Kidney epithelial cell (primary cell): ENCODE data around the gene PHF21B. TPM values are rescaled to one million over a fixed set of nuclear protein-coding genes. Genes with fewer than 3 reads are reported as not detected.

ENCODE experiments used
- DNase-seq: peaks from one replicate; pipeline ENCODE4 v3.0.0-alpha.2; 2010; ENCODE audit warnings: low read depth
- H3K27me3 ChIP-seq: 2 replicates; pipeline ENCODE4 v1.6.0; 2011; ENCODE audit warnings: low read length; ENCODE audit not compliant: control insufficient read depth, insufficient read depth
- H3K36me3 ChIP-seq: 2 replicates; pipeline ENCODE4 v1.5.1; 2011; ENCODE audit warnings: low read length; ENCODE audit not compliant: control insufficient read depth, insufficient read depth
- H3K4me3 ChIP-seq: 2 replicates; pipeline ENCODE4 v1.5.1; 2011; ENCODE audit warnings: low read depth, mild to moderate bottlenecking, control low read depth, low read length
- CTCF ChIP-seq: IDR thresholded peaks from 2 replicates; pipeline ENCODE4 v1.5.1; 2011; ENCODE audit warnings: mild to moderate bottlenecking, moderate library complexity, low read length, control low read depth, inconsistent platforms; ENCODE audit not compliant: insufficient read depth, poor library complexity, severe bottlenecking
- total RNA-seq: library from RNA; depleted of rRNA; stranded (reverse); fragments of >200 nt; gene quantifications from 2 replicates; pipeline ENCODE4 v1.2.3, GENCODE V29; 2015

PHF21B gene
- total RNA-seq, 1 donor from 2014 or later, result 1.5 TPM

GRCh38 chr22:44970291-44970690 lies 39.5 kb downstream of the PHF21B start:
- H3K4me3 ChIP-seq, result no peak overlapping the region
- H3K36me3 ChIP-seq, result no peaks in the 10 kb centered on the region
- no peak for DNase-seq
- no peak for TF ChIP-seq CTCF
- no peaks in the 10 kb centered on the region for H3K27me3 ChIP-seq

GRCh38 chr22:44969817-44970216 lies 40.0 kb downstream of the PHF21B start:
- H3K27me3 ChIP-seq, result no peaks in the 10 kb centered on the region
- DNase-seq, result no peak
- no peaks in the 10 kb centered on the region for H3K36me3 ChIP-seq
- no peak for TF ChIP-seq CTCF
- no peak overlapping the region for H3K4me3 ChIP-seq

- no peak overlapping the region for H3K4me3 ChIP-seq
- H3K27me3 ChIP-seq, result no peaks in the 10 kb centered on the region
- DNase-seq, result no peak
- no peak for TF ChIP-seq CTCF
- no peaks in the 10 kb centered on the region for H3K36me3 ChIP-seq
Measured at GRCh38 chr22:44968736-44969135, 41.1 kb downstream of the PHF21B start.

- TF ChIP-seq CTCF, result no peak
- H3K27me3 ChIP-seq, result no peaks in the 10 kb centered on the region
- H3K4me3 ChIP-seq, result no peak overlapping the region
- H3K36me3 ChIP-seq, result no peaks in the 10 kb centered on the region
- no peak for DNase-seq
Measured at GRCh38 chr22:44965171-44965570, 44.6 kb downstream of the PHF21B start.

- Histone ChIP-seq H3K36me3 (no peaks in the 10 kb centered on the region), H3K27me3 (no peaks in the 10 kb centered on the region), H3K4me3 (no peak overlapping the region)
- no peak for TF ChIP-seq CTCF
- DNase-seq, result no peak
Measured at GRCh38 chr22:44964722-44965078, 45.1 kb downstream of the PHF21B start.

DNA sequence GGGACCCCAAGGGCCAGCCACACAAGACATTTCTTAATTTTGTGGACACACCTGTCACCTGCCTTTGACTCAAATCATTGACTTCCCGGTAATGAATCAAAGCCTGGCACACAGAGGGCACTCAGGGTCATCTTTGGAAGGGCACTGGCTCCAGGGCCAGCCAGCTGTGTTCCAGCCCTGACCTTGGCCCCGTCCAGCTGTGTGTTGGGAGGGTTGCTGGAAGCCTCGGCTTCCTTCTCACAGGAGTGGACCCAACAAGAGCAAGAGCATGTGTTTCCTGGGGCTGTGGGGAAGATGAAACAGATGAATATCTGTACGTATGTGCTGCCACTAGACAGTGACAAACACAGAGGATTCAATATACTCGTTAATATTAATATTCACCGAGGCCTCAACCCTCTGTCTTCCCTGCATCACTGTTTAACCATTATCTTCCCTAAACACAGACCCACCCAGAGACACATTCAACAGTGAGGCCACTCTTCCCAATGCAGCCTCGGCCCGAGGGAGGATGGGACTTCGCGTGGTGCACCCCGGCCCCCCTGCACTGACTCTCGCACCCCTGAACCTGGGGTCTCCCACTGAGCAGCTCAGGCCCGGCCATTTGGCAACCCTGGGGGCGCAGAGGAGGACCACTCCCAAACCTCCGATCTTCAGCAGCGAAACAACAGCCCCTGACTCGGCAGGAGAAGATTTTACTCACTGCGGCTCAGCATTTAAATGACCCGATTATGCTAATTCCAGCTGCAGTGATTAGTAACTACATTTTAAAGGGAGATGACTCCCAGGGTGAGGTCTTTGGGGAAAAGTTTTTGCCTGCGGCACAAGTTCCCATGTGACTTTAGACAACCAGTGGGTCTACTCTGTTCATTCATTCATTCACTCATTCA lies 45.7 kb downstream of the PHF21B start:
- Histone ChIP-seq H3K36me3 (no peaks in the 10 kb centered on the region), H3K4me3 (no peak overlapping the region), H3K27me3 (no peaks in the 10 kb centered on the region)
- no peak for TF ChIP-seq CTCF
- no peak for DNase-seq
